GM10266 (cell line): Measurements from ENCODE around the gene ADCY10.

Experiments
- DNase-seq: peaks from one replicate; pipeline ENCODE4 v3.0.0; 2012; ENCODE audit errors: extremely low spot score
- TF ChIP-seq, protein P1 (sequence below): IDR thresholded peaks from 2 replicates; pipeline ENCODE4 v1.5.1; 2012; ENCODE audit warnings: mild to moderate bottlenecking, low read depth; ENCODE audit not compliant: control insufficient read depth, insufficient read depth; ENCODE audit errors: missing control alignments

The ADCY10 gene

DNA sequence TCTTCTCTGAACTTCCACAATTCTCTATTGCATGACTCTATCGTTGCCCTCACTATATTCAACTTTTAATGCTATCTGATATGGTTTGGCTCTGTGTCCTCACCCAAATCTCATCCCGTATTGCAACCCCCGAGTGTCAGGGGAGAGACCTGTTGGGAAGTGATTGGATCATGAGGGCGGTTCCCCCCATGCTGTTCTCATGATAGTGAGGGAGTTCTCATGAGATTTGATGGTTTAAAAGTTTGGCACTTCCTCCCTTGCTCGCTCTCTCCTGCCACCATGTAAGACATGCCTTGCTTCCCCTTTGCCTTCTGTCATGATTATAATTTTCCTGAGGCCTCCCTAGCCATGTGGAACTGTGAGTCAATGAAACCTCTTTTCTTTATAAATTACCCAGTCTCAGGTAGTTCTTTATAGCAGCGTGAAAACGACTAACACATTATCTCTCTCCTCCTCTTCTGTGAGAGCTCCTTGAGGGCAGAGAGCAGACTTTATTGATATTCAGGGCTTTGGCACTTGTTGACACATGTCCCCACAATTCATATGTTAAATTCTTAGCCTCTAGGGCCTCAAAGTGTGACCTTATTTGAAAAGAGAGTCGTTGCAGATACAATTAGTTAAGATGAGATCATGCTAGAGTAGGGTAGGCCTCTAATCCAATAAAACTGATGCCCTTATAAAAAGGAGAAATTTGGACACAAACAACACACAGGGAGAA is 52.1 kb downstream of the ADCY10 start:
- DNase-seq = no peak
- TF ChIP-seq, protein P1, sequence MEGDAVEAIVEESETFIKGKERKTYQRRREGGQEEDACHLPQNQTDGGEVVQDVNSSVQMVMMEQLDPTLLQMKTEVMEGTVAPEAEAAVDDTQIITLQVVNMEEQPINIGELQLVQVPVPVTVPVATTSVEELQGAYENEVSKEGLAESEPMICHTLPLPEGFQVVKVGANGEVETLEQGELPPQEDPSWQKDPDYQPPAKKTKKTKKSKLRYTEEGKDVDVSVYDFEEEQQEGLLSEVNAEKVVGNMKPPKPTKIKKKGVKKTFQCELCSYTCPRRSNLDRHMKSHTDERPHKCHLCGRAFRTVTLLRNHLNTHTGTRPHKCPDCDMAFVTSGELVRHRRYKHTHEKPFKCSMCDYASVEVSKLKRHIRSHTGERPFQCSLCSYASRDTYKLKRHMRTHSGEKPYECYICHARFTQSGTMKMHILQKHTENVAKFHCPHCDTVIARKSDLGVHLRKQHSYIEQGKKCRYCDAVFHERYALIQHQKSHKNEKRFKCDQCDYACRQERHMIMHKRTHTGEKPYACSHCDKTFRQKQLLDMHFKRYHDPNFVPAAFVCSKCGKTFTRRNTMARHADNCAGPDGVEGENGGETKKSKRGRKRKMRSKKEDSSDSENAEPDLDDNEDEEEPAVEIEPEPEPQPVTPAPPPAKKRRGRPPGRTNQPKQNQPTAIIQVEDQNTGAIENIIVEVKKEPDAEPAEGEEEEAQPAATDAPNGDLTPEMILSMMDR = no peak

DNA sequence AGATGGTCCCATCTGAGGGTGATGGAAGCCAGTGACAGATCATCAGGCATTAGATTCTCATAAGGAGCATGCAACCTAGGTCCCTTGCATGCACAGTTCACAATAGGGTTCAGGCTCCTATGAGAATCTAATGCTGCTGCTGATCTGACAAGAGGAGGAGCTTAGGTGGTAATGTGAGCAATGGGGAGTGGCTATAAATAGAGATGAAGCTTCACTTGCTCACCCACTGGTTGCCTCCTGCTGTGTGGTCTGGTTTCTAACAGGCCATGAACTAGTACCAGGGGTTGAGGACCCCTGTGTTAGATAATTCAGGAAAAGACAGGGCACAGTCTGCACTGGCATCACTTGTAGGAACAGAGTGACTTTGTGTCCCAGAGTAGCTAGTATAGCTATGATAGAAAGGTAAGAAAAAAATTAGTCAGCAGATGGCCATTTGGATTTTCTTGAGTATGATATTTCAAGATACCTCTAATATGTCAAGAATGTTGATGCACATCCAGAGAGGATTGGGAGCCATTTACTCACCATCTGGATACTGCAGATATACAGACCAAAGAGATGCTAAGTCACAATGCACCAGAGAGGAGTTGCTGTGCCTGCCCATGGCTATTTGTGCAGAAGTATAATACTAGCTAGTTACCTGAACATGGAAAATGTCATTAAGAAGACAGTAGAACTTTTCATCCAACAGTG is 53.6 kb downstream of the ADCY10 start:
- DNase-seq = no peak

DNA sequence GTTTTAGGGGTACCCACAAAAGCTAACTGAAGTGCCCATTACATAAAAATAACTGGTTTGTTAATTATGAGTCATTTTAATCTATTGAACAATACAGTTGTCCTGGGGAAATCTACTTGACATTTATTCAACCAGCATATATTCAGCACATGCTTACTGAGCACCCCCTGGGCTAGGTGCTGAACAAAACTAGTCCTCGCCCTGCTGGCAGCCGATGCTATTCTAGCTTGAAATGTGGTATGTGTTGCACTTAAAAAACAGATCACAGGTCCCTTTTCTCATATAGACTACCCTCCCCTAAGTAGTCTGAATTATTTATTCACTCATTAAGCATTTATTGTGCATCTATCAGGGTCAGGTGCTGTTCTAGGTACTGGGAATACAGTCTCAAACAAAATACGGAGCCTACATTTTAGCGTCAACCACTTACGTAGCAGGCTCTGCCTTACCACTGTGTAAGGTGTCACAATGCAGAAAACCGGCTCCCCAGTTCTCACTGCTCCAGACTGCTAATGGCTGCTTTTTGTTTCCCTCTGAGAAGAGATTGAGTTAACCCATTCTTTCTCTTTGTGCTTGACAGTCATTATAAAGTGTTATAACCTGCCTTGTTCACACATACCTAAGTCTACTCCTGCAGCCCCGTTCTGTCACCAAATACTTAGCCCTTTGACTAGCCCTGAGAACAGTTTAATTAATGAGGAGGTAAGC is 57.1 kb downstream of the ADCY10 start:
- TF ChIP-seq, protein P1 = no peak
- DNase-seq = no peak

More for the DNA sequence above, 53.6 kb downstream of the ADCY10 start:
- TF ChIP-seq, protein P1 = no peak

DNA sequence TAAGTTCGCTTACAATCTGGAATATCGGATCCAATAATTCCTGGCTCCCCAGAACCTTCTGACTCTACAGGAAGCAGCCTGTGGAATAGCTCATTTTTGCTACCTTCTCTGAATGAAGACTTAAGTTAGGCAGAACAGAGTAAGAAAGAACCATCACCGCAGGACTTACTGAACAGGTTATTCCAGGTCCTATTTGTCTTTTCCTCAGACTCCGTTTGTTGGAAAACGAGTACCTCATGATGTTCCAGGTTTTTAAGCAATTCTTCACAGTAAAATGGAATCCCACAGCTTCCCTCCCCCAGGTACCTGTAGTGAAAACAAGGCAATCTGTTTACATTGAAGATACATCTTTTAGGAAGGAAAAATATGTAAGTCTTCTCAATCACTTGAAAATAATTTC is 59.8 kb downstream of the ADCY10 start:
- TF ChIP-seq, protein P1 = no peak
- no peak for DNase-seq

DNA sequence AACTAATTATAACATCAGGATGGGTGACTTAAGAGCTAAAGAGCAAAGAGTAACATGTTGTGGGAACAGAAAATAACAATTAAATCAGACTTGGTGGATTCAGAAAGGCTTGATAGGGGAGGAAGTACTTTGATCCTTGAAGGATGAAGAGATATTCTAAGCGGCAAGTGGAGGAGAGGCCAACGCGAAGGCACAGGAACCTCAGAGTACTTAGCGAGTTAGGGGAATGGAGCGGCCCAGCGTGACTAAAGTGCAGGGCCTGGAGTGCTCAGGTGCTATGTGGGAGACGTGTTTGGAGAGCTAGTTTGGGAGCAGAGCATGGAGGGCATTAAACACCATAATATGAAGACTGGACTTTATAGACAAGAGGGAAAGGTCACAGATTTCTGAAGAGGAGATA is 64.3 kb downstream of the ADCY10 start:
- TF ChIP-seq, protein P1 = no peak

DNA sequence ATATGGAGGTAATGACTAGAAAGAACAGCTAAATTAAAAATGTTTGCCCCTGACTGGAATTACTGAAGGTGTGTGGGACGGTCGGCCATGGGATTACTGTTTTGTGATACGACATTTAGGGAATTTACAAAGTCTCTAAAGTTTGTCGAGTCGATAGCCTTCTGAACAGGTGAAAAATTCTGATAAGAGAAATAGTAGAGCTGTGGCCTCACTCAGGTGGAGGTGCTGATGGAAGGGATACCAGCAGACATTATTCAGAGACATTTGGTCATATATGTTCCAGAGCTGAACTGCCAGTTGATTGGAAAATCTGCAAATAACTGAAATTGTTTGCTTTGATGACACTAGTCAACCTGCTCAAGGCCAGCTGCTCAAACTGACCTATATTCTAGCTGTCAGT is 71.1 kb downstream of the ADCY10 start:
- TF ChIP-seq, protein P1 = no peak
- no peak for DNase-seq

More for the DNA sequence above, 64.3 kb downstream of the ADCY10 start:
- DNase-seq = no peak
